Measurements from ENCODE around the gene OPTN. TPM values are rescaled to one million over a fixed set of nuclear protein-coding genes. Genes with fewer than 3 reads are reported as not detected.
"Not testable (repeated sequence)": the region's sequence is repeated elsewhere in the genome, so short reads cannot be mapped to it uniquely, and the experiment has no call there.

The OPTN gene
- total RNA-seq, 1 experiment from 2014 or later, result 22.3 TPM

DNA sequence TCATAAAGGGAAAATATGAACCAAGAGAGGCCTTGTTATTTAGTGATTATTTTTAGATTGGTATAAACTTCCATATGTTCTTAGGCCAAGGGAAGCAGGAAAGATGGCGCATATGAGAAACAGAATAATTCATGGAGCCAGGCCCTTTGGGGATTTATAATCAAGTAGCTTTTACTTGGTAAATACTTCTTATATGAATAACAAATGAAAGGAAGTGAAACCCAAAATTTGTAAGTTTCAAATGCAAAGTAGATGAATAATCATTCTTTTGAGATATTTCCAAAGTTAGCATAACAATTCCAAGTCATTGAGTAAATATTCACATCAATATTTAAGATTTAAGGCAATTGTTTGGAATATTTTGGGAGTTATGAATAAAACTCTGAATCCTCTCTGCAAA, 13.9 kb upstream of the OPTN start:
- DNase-seq (ENCODE audit: low read depth, low spot score), result no peak
- in situ Hi-C loops (cut with HindIII; ENCODE audit: low pct_unique_long_range_greater_than_20kb, low sequenced_read_pairs), result no loop called here

DNA sequence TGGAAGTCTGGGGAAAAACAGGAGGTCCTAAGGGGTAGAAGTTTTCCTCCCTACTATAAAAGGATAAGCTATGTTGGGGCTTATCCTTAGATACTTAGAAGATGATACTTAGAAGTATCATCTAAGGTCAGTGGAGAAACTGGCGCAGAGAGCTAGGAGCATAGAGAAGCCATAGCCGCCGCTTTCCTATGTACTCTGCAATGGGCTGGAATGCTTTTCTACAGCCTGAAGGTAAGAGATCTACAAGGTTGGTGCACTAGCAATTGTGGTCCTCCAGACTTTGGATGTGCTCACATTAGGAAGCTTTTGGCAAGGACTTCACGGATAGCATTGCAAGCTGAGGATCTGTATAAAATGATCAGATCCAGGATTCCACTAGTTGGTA, 12.4 kb upstream of the OPTN start:
- no peak for DNase-seq (ENCODE audit: low read depth, low spot score)
- in situ Hi-C loops (cut with HindIII; ENCODE audit: low pct_unique_long_range_greater_than_20kb, low sequenced_read_pairs), result no loop called here

DNA sequence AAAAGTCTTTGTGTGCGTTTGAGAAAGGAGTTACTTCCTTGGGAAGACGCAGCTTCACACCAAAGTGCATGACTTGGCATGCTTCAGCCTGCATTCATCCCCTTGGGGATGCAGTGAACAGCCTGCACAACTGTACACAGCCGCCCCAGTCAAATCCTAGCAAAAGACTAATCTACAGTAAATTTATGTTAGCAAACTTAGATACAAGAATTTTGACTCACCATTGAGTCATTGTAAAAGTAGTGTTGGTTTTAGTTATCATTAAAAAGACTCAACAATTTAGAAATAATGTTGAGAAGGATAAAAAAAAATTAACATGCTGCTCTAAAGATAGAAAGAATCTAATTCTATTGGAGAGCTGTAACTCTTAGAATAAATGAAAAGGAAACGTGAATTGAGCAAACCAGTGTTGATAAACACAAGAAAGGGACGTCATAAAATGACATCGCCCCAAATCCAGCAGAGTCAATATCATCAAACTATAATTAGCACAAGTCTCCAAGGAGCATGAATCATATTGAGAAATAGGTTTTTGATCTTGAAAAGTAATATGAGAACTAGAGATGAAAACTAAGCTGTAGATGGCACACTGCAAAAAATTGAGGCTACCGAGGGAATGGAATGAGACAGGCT, 11.9 kb upstream of the OPTN start:
- DNase-seq (ENCODE audit: low read depth, low spot score), result no peak
- in situ Hi-C loops (cut with HindIII; ENCODE audit: low pct_unique_long_range_greater_than_20kb, low sequenced_read_pairs), result no loop called here

DNA sequence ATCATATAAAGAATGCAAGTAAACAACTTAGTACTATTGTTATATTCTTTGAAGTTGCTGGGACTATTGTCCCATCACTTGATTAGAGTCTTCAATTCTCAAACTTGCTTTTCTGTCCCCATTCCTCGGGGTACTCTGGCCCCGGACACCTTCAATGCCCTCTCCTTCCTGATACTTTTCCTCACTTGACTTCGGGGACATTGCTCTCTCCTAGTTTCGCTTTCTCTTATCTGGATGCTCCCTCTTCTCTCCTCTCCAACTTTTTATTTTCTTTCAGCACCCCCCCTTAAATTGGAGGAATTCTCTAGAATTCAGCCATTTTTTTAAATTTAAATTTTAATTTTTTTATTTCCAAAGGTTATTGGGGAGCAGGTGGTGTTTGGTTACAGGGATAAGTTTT, 10.6 kb upstream of the OPTN start:
- DNase-seq (ENCODE audit: low read depth, low spot score), result no peak
- in situ Hi-C loops (cut with HindIII; ENCODE audit: low pct_unique_long_range_greater_than_20kb, low sequenced_read_pairs), result no loop called here

DNA sequence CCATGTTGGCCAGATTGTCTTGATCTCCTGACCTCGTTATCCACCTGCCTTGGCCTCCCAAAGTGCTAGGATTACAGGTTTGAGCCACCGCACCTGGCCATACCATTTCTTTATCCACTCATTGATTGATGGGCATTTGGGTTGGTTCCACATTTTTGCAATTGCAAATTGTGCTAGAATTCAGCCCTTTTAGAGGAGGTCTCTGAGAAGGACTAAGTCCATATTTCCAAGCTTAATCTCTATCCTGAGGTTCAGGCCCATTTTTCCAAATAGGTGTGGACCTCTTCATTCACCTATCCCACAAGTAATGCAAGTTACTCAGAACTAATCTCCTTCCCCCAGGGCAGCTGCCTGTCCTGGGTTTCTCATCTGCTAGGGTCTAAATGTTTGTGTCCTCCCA, 9.7 kb upstream of the OPTN start:
- in situ Hi-C loops (cut with HindIII; ENCODE audit: low pct_unique_long_range_greater_than_20kb, low sequenced_read_pairs), result no loop called here
- DNase-seq (ENCODE audit: low read depth, low spot score), result no peak

DNA sequence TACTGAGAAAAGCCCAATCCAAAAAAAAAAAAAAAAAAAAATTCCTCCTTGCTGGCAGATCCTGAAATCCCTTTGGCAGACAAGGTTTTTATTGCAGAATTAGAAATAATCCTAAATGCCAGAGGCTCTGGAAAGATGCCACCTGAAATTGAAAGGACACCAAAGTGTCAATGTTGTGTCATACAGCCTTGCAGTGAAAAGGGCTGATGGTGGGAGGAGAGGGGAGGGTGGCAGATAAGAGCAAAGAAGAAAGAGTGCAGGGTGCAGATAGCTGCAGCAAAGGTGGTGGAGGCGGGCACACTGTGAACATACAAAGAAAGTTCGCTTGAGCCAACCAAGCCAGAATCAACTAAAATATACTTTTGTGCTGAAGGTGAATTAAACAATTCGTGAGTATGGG, 8.2 kb upstream of the OPTN start:
- in situ Hi-C loops (cut with HindIII; ENCODE audit: low pct_unique_long_range_greater_than_20kb, low sequenced_read_pairs), result no loop called here
- no peak for DNase-seq (ENCODE audit: low read depth, low spot score)

DNA sequence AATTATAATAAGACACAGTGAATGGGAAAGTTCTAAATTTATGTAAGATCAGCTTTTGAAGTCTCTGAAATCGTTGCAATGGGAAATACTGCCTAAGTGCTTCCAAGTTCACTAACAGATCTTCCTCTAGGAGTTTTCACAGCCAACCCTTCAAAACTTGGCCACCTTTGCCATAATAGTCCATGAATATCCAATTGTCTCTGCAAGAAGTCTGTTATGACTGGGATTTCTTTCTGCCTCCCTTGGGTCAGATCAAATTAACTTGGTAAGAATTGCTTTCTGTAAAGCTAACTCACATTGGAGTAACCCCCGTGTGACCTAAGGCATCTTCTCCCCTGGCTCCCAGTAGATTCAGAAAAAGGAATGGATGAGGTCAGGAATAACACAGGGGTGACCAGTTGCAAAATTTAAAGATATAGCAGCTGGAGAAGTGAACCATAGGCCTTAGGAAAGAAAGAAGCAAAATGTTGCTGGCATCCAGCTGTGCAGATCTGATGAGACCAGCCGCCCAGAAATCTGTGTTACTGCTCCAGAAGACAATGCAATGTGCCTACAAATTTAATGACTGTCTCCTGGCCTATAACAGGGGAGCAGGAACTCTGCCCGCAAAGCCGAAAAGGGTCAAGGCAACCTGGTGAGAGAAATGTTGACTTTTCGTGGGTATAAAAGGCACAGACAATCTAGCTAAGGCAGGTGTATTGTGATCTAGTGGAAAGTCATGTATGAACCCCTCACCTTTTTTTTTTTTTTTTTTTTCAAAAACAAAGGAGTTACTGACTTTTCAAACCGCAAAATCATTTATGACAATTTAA, 7.5 kb upstream of the OPTN start:
- in situ Hi-C loops (cut with HindIII; ENCODE audit: low pct_unique_long_range_greater_than_20kb, low sequenced_read_pairs), result no loop called here
- DNase-seq (ENCODE audit: low read depth, low spot score), result no peak

DNA sequence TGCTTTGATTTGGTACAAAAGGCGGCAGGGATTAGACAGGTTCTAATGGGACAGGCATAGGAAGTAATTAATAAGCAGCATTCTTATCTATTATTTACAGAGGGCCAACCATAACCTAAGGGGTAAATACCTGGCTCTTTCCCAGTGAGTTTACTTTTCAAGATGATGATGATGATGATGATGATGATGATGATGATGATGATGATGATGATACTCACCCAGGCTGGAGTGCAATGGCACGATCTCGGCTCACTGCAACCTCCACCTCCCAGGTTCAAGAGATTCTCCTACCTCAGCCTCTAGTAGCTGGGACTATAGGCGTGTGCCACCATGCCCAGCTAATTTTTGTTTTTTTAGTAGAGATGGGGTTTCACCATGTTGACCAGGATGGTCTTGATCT, 5.9 kb upstream of the OPTN start:
- in situ Hi-C loops (cut with HindIII; ENCODE audit: low pct_unique_long_range_greater_than_20kb, low sequenced_read_pairs); DNase-seq (ENCODE audit: low read depth, low spot score): not testable (repeated sequence)

DNA sequence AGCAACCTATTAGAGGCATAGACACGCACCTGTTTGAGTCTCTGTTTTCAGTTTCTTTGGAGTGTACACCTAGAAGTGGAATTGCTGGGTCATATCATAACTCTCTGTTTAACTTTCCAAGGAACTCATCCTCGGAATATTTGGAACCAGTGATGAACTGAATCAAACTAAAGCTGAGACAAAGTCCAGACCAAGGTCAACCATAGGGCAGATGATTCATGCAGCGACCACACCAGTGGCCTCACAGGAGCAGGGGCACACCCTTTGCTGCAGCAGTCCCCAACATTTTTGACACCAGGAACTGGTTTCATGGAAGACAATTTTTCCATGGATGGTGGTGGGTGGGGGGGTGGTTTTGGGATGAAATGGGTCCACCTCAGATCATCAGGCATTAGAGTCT, 4.9 kb upstream of the OPTN start:
- in situ Hi-C loops (cut with HindIII; ENCODE audit: low pct_unique_long_range_greater_than_20kb, low sequenced_read_pairs), result no loop called here
- DNase-seq (ENCODE audit: low read depth, low spot score), result no peak

DNA sequence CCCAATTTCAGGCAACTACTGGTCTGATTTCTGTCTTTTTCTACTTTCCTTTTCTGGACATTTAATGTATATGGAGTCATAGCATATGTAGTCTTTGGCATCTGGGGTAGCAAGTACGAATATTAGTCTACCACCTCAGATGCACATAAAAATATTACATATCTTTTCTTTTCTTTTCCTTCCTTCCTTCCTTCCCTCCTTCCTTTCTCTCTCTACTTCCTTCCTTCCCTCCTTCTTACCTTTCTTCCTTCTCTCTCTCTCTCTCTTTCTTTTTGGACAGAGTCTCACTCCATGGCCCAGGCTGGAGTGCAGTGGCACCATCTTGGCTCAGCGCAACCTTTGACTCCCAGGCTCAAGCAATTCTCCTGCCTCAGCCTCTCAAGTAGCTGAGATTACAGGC, 4.0 kb upstream of the OPTN start:
- in situ Hi-C loops (cut with HindIII; ENCODE audit: low pct_unique_long_range_greater_than_20kb, low sequenced_read_pairs), result no loop called here
- DNase-seq (ENCODE audit: low read depth, low spot score), result no peak

DNA sequence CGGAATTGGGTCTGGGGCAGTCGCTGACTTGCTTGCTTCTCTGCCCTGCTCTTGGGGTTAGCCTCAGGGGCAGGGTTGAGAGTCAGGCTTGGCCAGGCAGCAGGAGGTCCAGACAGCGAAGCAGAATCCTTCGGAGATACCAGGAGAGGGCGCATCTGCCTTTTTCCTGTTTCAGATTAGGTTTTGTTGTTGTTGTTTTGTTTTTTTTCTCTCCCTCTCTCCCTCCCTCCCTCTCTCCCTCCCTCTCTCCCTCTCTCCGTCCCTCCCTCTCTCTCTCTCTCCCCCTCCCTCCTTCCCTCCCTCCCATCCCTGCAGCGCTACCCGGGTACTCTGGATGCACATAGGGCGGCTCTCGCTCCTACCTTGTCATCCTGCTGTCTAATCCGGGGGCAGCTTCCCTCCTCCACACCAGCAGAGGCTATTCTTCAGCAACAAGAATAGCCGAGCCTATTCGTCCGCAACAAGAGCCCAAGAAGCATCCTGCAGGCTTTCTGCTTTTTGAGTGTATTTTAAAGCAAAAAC, 758 bp upstream of the OPTN start:
- peak; percentile 76 for DNase-seq (ENCODE audit: low read depth, low spot score)
- in situ Hi-C loops (cut with HindIII; ENCODE audit: low pct_unique_long_range_greater_than_20kb, low sequenced_read_pairs), result no loop called here

DNA sequence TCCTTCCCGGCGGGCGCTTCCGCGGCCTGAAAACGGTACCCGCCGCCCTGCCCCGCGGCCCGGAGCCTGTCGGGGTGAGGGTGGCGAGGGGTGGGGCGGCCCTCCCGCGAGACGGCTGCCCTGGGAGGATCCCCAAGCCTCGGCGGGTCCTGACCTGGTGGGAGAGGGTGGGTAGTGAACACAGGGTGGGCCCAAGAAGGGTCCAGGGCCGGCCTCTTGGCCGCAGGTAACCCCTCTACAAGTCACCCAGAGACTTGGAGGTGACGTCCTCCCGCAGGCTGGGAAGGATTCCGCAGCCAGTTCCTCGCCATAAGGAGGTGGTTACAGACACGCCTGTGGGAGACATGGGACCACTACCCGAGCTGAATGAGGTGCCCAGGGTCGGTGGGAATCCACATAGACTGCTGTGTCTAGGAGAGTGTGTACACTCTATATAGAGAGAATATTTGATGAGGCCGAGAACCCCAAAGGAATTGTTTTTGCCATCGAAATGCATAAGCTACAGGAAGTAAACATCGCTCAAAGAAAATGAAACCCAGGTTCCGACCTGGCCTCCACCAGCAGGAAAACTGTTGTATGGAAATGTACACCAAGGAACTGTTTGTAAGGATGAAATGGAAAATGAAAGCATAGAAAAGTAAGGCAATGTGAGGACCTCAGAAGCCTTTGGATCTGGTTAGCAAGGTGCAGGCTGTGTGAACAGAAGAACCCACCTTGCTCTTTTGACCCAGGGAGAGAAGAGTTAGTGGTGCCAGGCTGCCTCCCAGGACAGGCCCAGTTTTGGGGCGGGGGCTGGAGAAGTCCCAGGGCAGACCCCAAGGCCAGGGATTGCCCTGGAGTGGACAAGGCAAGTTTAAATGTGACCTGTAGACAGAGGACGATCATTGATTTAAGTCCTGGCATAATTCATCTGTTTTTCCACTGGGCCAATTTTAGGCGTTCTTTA, 659 bp downstream of the OPTN start:
- DNase-seq (ENCODE audit: low read depth, low spot score), result no peak

DNA sequence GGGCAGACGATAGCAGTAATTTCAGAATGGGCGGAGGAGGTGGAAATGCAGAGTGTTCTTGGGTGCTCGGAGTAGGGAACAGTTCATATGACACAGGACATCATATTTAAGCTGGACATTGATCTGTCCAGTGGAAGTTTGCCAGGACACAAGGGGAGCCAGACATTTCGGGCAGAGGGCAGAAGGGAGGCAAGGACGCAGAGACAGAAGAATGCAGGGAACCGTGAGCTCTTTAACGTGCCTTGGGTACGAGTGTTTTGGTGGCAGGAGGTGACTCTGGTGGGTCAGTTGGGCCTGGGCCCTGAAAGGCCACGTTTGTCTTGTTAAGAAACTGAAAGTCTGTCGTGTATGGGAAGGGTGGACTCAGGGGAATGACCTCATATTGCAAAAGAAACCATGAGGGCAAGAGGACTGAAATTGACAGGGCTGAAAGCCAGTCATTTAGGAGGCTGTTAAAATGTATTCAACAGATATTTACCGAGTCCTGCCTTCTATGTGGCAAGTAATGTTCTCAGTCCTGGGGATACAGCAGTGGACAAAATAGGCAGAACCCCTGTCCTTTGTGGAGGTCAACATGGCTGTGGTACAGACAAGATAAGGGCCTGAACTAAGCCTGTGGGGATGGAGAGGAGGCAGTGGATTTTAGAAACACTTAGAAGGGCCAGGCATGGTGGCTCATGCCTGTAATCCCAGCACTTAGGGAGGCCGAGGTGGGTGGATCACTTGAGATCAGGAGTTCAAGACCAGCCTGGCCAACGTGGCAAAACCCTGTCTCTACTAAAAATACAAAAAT, 2.2 kb downstream of the OPTN start:
- in situ Hi-C loops (cut with HindIII; ENCODE audit: low pct_unique_long_range_greater_than_20kb, low sequenced_read_pairs), result no loop called here
- DNase-seq (ENCODE audit: low read depth, low spot score), result no peak

More for the DNA sequence above, 659 bp downstream of the OPTN start:
- in situ Hi-C loops (cut with HindIII; ENCODE audit: low pct_unique_long_range_greater_than_20kb, low sequenced_read_pairs), result no loop called here

DNA sequence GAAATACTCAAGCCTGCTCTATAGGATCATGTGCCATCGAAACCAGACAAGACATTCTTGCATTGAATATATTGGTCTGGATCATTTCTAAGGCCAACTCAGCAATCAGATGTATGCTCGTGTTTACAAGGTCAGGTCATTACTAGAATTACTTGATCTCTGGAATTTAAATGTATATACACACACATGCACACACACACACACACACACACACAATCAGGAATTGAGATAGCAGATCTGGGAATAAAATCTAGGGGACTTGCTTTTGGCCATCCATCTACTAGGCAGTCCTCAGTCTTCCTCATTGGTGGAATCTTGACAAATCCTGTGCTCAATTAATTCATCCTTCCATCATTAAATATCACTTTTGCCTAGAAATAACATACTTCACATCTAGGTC, 3.6 kb downstream of the OPTN start:
- in situ Hi-C loops (cut with HindIII; ENCODE audit: low pct_unique_long_range_greater_than_20kb, low sequenced_read_pairs), result no loop called here
- DNase-seq (ENCODE audit: low read depth, low spot score), result no peak

DNA sequence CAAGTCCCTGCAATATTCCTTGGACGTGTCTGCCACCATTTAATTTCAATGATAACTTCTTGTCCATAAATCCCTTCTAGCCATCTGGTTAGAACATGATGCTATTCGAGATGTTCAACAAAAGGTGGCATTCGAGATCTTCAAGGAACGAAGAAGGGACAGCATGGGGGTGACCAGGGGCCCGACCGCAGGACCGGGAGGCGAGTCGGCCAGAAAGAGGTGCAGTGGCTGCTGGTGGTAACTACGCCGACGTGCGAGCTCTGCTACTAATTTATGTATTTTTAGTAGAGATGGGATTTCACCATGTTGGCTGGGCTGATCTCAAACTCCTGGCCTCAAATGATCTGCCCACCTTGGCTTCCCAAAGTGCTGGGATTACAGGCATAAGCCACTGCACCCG, 4.7 kb downstream of the OPTN start:
- no peak for DNase-seq (ENCODE audit: low read depth, low spot score)
- in situ Hi-C loops (cut with HindIII; ENCODE audit: low pct_unique_long_range_greater_than_20kb, low sequenced_read_pairs), result no loop called here

DNA sequence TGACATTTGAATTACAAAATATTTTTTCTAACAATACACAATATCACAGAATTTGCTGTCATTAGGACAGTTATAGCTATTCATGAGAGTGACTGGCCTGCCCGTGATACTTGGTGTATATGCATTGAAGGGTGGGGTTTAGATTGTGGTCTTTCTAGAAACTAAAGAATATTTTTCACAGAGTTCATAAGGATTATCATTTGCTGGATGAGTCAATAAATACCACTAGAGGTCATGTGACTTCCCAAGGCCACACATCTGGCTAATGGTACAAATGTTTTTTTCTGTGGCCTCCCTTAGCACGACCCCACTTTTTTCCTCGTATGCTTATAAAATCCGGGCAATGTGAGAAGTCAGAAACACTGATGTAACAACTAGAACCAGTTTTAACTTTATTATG, 5.2 kb downstream of the OPTN start:
- in situ Hi-C loops (cut with HindIII; ENCODE audit: low pct_unique_long_range_greater_than_20kb, low sequenced_read_pairs), result no loop called here
- no peak for DNase-seq (ENCODE audit: low read depth, low spot score)

DNA sequence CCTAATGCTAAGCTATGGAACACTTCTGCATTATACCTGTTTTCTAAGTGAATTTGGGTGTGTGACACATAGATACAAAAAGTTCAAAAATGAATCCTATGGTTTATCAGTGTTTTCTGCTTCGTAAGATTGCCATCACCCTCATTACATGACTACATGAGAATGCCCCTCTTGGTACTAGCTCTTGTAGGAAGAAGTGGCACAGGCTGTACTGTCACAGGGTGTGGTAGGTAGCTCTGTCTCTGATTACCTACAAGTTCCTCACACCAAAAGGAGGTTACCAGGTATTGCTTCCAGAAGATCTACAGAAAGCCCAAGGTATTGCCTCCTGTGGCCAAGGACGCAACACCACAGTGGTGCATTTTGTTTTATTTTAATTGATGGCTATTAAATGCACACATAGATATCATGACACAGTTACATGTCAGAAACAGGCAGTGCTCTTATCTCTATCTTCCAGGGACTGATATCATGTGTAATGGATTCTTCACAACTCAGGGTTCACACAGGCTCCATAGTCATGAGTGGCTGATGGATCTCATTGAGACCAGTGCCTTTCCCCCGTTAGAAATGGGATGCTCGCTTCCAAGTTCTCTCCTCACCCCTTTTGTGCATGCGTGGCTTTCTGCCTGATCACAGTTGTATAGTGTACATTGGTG, 6.6 kb downstream of the OPTN start:
- DNase-seq (ENCODE audit: low read depth, low spot score), result no peak
- in situ Hi-C loops (cut with HindIII; ENCODE audit: low pct_unique_long_range_greater_than_20kb, low sequenced_read_pairs), result no loop called here
